ENCODE results near the gene STK32B.
"Not testable (repeated sequence)": the region's sequence is repeated elsewhere in the genome, so short reads cannot be mapped to it uniquely, and the experiment has no call there.

The STK32B gene

DNA sequence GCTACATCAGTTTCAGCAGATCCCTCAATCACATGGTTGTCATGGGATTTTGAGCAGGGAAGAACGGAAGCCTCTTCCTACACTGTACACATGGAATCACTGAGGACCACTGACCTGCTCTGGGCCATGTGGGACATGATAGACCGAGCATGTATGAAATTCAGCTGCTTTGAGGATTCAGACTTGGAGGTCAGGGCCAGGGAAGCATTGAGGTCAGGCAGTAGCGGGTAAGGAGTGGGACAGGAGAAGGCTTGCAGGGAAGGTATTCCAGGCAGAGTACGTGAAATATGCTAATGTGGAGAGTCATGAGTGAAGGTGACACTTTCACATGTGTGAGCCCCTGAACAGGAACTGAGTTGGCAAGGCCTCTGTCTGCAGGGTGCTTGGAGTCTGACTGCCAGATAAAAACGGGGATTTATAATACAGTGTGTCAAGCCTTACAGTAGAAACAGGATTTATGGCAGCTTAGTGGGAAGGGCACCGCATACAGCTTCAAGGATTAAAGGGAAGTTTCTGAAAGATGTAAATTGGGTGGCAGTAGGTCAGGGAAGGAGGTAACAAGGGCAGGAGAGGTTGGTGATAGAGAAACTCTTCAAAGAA is 111.7 kb downstream of the STK32B start:
- Histone ChIP-seq H3K4me2 (no peak overlapping the region), H3K36me3 (no peaks in the 10 kb centered on the region; the same call in 1 of the 2 replicates), H3K4me1 (0 out of 2 replicates have a peak, but pooled peaks cover 5% of the 10 kb centered on the region), H3K27ac (no peak overlapping the region), H3K4me3 (no peak overlapping the region), H4K20me1 (no peaks in the 10 kb centered on the region), H3K9ac (no peak overlapping the region), H3K27me3 (no peaks in the 10 kb centered on the region), H3K9me3 (no peaks in the 10 kb centered on the region)
- no peak for TF ChIP-seq Cebpa-rat (IDR thresholded peaks at IDR 0.05)

DNA sequence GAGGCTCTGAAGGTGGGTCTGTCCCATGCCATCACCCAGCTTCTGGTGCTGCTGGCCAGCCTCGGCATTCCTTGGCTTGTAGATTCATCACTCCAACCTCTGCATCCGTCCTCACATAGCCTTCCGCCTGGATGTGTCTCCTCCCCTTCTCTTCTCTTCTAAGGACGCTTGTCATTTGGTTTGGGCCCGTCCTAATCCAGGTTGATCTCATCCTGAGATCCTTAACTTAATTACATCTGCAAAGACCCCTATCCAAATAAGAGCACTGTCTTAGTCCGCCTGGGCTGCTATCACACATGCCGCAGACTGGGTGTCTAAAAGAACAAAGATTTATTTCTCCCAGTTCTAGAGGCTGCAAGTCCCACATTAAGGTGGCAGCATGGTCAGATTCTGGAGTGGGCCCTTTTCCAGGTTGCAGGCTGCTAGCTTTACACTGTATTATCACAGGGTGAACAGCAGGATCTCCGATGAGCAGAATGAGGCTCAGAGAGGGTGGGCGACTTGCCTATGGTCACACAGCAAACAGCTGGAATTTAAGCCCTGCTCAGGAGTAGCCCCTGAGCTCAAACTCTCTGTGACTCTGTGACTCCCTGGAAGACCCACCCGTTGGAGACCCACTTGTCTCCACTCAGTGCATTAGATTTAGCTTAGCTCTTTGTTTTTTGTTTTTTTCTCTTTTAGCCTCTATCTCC is 113.1 kb downstream of the STK32B start:
- Histone ChIP-seq H3K4me3 (no peak overlapping the region), H3K27me3 (no peaks in the 10 kb centered on the region), H3K9ac (no peak overlapping the region), H3K4me2 (no peak overlapping the region), H3K36me3 (peaks cover 9% of the 10 kb centered on the region), H3K9me3 (no peaks in the 10 kb centered on the region), H3K4me1 (0 out of 2 replicates have a peak, but pooled peaks cover 5% of the 10 kb centered on the region), H3K27ac (no peak overlapping the region), H4K20me1 (no peaks in the 10 kb centered on the region)
- TF ChIP-seq Cebpa-rat (IDR thresholded peaks at IDR 0.05): no peak

DNA sequence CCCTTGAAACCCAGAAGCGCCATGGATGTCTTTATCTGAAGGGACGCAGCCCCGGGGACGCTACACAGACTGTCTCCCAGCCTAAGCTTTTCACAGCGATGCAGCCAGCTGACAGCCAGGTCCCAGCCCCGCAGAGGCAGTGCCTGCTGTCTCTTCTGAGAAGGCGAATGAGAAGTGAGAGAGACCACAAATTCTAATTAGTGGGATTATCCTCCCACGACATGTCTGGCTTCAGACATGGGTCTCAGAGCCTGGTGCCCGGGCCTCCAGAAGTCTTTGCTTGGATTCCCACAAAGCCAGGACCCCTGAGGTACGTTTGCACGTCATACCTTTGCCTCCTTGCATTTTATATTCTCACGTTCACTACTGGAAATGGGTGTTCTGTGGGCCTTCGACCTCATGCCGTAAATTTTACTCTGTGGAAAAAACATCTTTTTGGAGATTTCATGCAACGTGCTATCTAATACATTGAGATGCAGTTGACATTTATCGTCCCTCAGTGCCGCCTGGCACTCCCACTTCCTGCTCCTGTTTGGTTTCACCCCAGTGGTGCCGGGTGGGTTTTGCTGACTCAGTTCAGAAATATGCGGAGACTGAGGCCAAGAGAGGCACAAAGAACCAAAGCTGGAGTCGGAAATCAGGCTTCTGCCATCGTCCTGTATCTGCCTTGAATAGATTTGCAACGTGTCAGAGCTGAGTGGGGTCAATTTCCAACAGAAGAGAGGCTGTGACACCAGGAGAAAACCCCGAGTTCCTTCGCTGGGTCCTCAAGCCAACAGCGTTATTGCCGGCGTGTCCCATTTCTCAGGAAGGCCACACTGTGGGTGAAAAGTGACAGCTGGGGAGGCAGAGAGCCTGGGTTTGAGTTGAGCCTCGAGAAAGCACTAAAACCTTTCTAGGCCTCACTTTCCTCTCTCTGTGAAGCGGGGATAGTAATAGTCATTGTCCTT is 114.4 kb downstream of the STK32B start:
- H3K27me3 ChIP-seq: no peaks in the 10 kb centered on the region
- 0 out of 2 replicates have a peak, but pooled peaks cover 5% of the 10 kb centered on the region for H3K4me1 ChIP-seq
- no peaks in the 10 kb centered on the region for H4K20me1 ChIP-seq
- H3K36me3 ChIP-seq: peaks cover 15% of the 10 kb centered on the region
- no peak overlapping the region for H3K9ac ChIP-seq
- no peak overlapping the region for H3K4me2 ChIP-seq
- no peaks in the 10 kb centered on the region for H3K9me3 ChIP-seq
- TF ChIP-seq Cebpa-rat (IDR thresholded peaks at IDR 0.05): no peak
- no peak overlapping the region for H3K27ac ChIP-seq
- no peak overlapping the region for H3K4me3 ChIP-seq

DNA sequence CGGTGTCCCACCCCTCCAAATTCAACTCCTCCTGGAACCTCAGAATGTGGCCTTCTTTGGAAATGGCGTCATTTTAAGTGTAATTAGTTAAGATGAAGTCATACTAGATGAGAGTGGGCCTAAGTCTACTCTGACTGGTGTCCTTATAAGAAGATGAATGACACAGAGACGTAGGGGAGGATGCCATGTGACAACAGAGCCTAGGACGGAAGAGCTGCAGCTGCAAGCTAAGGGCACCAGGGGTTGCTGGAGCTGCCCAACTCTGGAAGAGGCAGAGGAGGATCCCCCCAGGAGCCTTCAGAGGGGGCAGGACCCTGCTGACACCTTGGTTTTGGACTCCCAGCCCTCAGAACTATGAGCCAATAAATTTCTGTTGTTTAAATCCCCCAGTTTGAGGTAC is 115.1 kb downstream of the STK32B start:
- H3K9me3 ChIP-seq: no peaks in the 10 kb centered on the region
- H3K27ac ChIP-seq: no peak overlapping the region
- 0 out of 2 replicates have a peak, but pooled peaks cover 5% of the 10 kb centered on the region for H3K4me1 ChIP-seq
- peaks cover 15% of the 10 kb centered on the region for H3K36me3 ChIP-seq
- no peak overlapping the region for H3K4me3 ChIP-seq
- H4K20me1 ChIP-seq: no peaks in the 10 kb centered on the region
- no peaks in the 10 kb centered on the region for H3K27me3 ChIP-seq
- no peak overlapping the region for H3K9ac ChIP-seq
- no peak for TF ChIP-seq Cebpa-rat (IDR thresholded peaks at IDR 0.05)
- H3K4me2 ChIP-seq: no peak overlapping the region

DNA sequence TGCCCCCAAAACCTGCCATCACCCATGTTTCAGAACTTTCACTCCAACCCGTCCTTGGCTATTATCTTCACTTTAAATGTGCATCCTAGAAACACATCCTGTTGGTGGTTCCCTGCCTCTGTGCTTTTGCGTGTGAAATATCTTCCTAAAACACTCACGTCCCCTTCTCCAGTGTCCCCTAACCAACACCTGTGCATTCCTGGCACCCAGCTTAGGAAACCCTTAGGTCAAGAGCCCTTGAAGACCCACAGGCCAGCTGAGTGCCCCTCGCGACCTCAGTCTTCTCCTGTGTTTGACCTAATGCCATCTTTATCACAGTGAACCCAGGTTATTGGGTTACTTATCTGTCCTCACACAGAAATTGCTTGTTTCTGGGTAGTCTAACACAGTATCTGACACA is 117.6 kb downstream of the STK32B start:
- no peak for TF ChIP-seq Cebpa-rat (IDR thresholded peaks at IDR 0.05)
- H3K9me3 ChIP-seq: no peaks in the 10 kb centered on the region
- H3K36me3 ChIP-seq: peaks cover 15% of the 10 kb centered on the region
- H3K9ac ChIP-seq: no peak overlapping the region
- no peak overlapping the region for H3K27ac ChIP-seq
- H3K4me1 ChIP-seq: 0 out of 2 replicates have a peak, but pooled peaks cover 5% of the 10 kb centered on the region
- H3K27me3 ChIP-seq: no peaks in the 10 kb centered on the region
- no peak overlapping the region for H3K4me3 ChIP-seq
- H3K4me2 ChIP-seq: no peak overlapping the region
- no peaks in the 10 kb centered on the region for H4K20me1 ChIP-seq

DNA sequence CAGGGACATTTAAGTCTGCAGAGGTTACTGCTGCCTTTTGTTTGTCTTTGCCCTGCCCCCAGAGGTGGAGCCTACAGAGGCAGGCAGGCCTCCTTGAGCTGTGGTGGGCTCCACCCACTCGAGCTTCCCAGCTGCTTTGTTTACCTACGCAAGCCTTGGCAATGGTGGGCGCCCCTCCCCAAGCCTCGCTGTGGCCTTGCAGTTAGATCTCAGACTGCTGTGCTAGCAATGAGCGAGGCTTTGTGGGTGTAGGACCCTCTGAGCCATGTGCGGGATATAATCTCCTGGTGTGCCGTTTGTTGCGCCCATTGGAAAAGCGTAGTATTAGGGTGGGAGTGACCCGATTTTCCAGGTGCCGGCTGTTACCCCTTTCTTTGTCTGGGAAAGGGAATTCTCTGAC is 124.6 kb downstream of the STK32B start:
- not testable (repeated sequence) for H4K20me1 ChIP-seq, H3K9ac ChIP-seq, H3K4me2 ChIP-seq, H3K36me3 ChIP-seq, H3K4me3 ChIP-seq, H3K4me1 ChIP-seq, H3K27ac ChIP-seq, H3K27me3 ChIP-seq
- H3K9me3 ChIP-seq: peaks cover 18% of the 10 kb centered on the region

DNA sequence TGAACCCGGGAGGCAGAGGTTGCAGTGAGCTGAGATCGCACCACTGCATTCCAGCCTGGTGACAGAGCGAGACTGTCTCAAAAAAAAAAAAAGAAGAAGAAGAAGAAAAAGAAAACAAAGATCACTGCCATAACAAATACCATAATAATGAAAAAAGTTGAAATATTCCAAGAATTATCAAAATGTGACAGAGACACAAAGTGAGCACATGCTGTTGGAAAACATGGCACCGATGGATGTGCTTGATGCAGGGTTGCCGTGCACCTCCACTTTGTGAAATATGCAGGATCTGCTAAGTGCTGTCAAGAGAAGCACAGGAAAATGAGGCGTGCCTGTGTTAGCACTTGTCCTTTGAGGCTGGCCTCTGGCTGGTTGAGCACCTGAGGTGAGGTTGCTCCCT is 133.3 kb downstream of the STK32B start:
- no peaks in the 10 kb centered on the region for H4K20me1 ChIP-seq
- no peak overlapping the region for H3K9ac ChIP-seq
- H3K27me3 ChIP-seq: no peaks in the 10 kb centered on the region
- peak overlapping the region; percentile 68 for H3K4me2 ChIP-seq
- H3K4me3 ChIP-seq: no peak overlapping the region
- TF ChIP-seq Cebpa-rat (IDR thresholded peaks at IDR 0.05): no peak
- H3K4me1 ChIP-seq: peaks cover 49% of the 10 kb centered on the region
- no peaks in the 10 kb centered on the region for H3K9me3 ChIP-seq
- no peaks in the 10 kb centered on the region for H3K36me3 ChIP-seq
- H3K27ac ChIP-seq: 0 out of 2 replicates have a peak overlapping the region, but pooled peaks have one; percentile 82

DNA sequence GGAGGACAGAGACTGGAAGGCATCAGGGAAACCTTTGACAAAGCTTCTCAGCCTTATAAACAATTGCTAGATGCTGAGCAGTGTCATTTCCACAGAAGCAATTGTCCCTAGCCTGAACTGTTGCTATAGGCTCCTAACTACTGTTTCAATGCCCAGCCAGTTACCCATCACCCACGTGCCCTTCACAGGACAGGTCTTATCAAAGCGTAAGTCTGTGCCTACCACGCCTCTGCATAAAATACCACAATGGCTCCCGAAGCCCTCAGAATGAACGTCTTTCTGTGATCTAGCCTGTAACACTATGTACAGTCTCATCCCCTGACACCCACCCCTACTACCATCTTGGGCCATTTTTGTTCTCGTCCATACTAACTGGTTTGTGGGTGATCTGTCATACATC is 134.3 kb downstream of the STK32B start:
- peak overlapping the region; percentile 68 for H3K4me2 ChIP-seq

DNA sequence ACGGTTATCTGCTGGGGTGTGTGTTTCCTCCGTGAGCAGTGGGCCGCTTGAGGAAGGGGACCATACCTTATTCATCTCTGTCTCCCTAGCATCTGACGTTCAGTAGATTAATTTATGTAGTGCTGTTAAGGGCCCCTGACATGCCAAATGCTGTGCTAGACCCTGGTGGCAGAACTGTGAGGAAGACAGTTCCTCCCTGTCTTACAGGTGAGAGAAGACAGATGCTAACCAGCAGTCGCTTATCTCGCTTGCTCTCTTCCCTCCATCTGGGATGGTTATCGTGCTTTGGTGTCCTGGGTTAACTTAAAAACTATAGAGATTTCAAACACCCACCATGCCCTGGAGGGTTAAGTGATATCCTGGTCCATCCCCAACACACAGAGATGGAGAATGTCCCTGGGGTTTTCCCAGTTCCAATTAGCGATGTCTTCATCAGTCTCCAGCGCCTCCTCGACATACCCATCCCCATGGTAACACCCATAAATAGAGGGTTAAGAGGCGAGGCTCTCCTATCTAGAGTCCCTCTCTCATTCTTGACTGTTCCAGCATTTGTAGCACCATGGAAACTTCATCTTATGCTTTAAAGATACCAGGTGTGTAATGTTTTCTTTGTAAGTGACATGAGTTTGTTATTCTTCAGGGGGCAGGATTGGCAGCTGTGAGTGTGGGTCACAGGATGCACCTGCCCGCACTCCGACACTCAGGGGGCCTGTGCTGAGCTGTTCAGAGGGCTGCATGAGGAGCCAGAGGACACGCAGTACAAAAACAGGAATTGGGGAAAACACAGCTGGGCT is 135.2 kb downstream of the STK32B start:
- Histone ChIP-seq H3K4me1 (peaks cover 49% of the 10 kb centered on the region), H3K9me3 (no peaks in the 10 kb centered on the region), H3K9ac (peak overlapping the region; percentile 43; the same call in 1 of the 2 replicates), H3K4me2 (peak overlapping the region; percentile 68), H3K27ac (peak overlapping the region; percentile 82), H3K36me3 (no peaks in the 10 kb centered on the region), H3K4me3 (no peak overlapping the region), H4K20me1 (no peaks in the 10 kb centered on the region), H3K27me3 (no peaks in the 10 kb centered on the region)
- no peak for TF ChIP-seq Cebpa-rat (IDR thresholded peaks at IDR 0.05)

More for the DNA sequence above, 134.3 kb downstream of the STK32B start:
- Histone ChIP-seq H3K9me3 (no peaks in the 10 kb centered on the region), H3K36me3 (no peaks in the 10 kb centered on the region), H4K20me1 (no peaks in the 10 kb centered on the region), H3K4me3 (no peak overlapping the region), H3K27ac (peak overlapping the region; percentile 82), H3K9ac (peak overlapping the region; percentile 27; the same call in 1 of the 2 replicates), H3K27me3 (no peaks in the 10 kb centered on the region), H3K4me1 (peaks cover 49% of the 10 kb centered on the region)
- no peak for TF ChIP-seq Cebpa-rat (IDR thresholded peaks at IDR 0.05)
